HT-29 (cell line): Measurements from ENCODE around the gene MIPEP. TPM values are rescaled to one million over a fixed set of nuclear protein-coding genes. Genes with fewer than 3 reads are reported as not detected.

Source experiments
- DNase-seq: peaks from one replicate; pipeline ENCODE4 v3.0.0-alpha.2; 2015; ENCODE audit warnings: low spot score
- small RNA-seq: library from RNA; depleted of rRNA; stranded (forward); fragments of <200 nt; gene quantifications from one replicate; pipeline ENCODE3, GENCODE V24; 2014
- total RNA-seq: library from RNA; depleted of rRNA; stranded (reverse); fragments of >200 nt; shearing (Covaris generic); gene quantifications from 2 replicates; pipeline ENCODE4 v1.2.3, GENCODE V29; 2014; rRNA removed

Gene MIPEP
- total RNA-seq, 1 experiment from 2014 or later = 33.1 TPM

GRCh38 chr13:23683084-23683483, 206.1 kb downstream of the MIPEP start:
- no peak for DNase-seq

- no peak for DNase-seq
Observed at GRCh38 chr13:23680845-23681669, 208.1 kb downstream of the MIPEP start.

Small RNAs within 50 kb of the gene (small RNA-seq; reads per million reads assigned to genes)
- gene MTCO3P2 = not detected

Other genes starting within 250 kb of the MIPEP start
- gene C1QTNF9B, start 8.1 kb upstream of the MIPEP start, total RNA-seq = not detected in 2 replicates